ENCODE results near the gene PCBP2.

- TF ChIP-seq ATF2 (IDR thresholded peaks at IDR 0.05; ENCODE audit: low read length) (no peak), BCLAF1 (IDR thresholded peaks at IDR 0.05) (no peak), CTCF (IDR thresholded peaks at IDR 0.05 in 2 of 3, conservative IDR thresholded peaks at IDR 0.05 in 1 of 3; ENCODE audit: control insufficient read depth in 2 of 3, extremely low read depth in 1 of 3, insufficient read depth in 1 of 3, low read depth in 3 of 3, low read length in 3 of 3) (no peak), TCF12 (IDR thresholded peaks at IDR 0.05; ENCODE audit: low read depth, low read length) (no peak), CEBPB (IDR thresholded peaks at IDR 0.05; ENCODE audit: borderline replicate concordance in 1 of 2, low read depth in 2 of 2, low read length in 2 of 2) (no peak)
Observed at GRCh38 chr12:53507603-53507885, 55.6 kb downstream of the PCBP2 start.

All from GM12878 (cell line).